ENCODE measurements around the gene ANO7. TPM values are rescaled to one million over a fixed set of nuclear protein-coding genes. Genes with fewer than 3 reads are reported as not detected.

ANO7 gene
- polyA plus RNA-seq, 10 donors, result 0.66 to 2.0 (median 0.89) TPM

GRCh38 chr2:241157841-241158545 lies 30.5 kb upstream of the ANO7 start:
- no peak for DNase-seq

GRCh38 chr2:241158546-241158900 lies 30.0 kb upstream of the ANO7 start:
- DNase-seq, result no peak

- DNase-seq, result no peak
These were observed 29.4 kb upstream of the ANO7 start for GRCh38 chr2:241159116-241159515.

GRCh38 chr2:241160318-241160717 lies 28.2 kb upstream of the ANO7 start:
- DNase-seq, result no peak

GRCh38 chr2:241161646-241162281 lies 26.7 kb upstream of the ANO7 start:
- peak; percentile 64 to 72 (median 66) for DNase-seq

GRCh38 chr2:241163601-241164118 lies 24.8 kb upstream of the ANO7 start:
- DNase-seq, result no peak

- DNase-seq, result no peak
These were observed 20.1 kb upstream of the ANO7 start for GRCh38 chr2:241168366-241168765.

- DNase-seq, result no peak
These were observed 14.9 kb upstream of the ANO7 start for GRCh38 chr2:241173557-241173956.

- DNase-seq, result peak; percentile 12 to 59 (median 24)
These were observed 10.7 kb upstream of the ANO7 start for GRCh38 chr2:241177526-241178334.

- no peak for DNase-seq
These were observed 9.5 kb upstream of the ANO7 start for GRCh38 chr2:241178961-241179360.

- DNase-seq, result no peak
These were observed 8.6 kb upstream of the ANO7 start for GRCh38 chr2:241179899-241180298.

GRCh38 chr2:241180495-241180894 lies 8.0 kb upstream of the ANO7 start:
- no peak for DNase-seq

GRCh38 chr2:241182126-241182525 lies 6.4 kb upstream of the ANO7 start:
- no peak for DNase-seq

- no peak for DNase-seq
These were observed 5.8 kb upstream of the ANO7 start for GRCh38 chr2:241182531-241183133.

- DNase-seq, result no peak
These were observed 5.3 kb upstream of the ANO7 start for GRCh38 chr2:241183221-241183620.

- no peak for DNase-seq
These were observed 3.6 kb upstream of the ANO7 start for GRCh38 chr2:241184901-241185300.

- no peak for DNase-seq
These were observed 2.5 kb upstream of the ANO7 start for GRCh38 chr2:241185961-241186360.

- DNase-seq, result no peak
These were observed 1.2 kb upstream of the ANO7 start for GRCh38 chr2:241187101-241187917.

GRCh38 chr2:241187918-241188234 lies 601 bp upstream of the ANO7 start:
- DNase-seq, result no peak

GRCh38 chr2:241189093-241189855 lies 797 bp downstream of the ANO7 start:
- no peak for DNase-seq

GRCh38 chr2:241189856-241190201 lies 1.4 kb downstream of the ANO7 start:
- no peak for DNase-seq
